Measurements from ENCODE around the gene WBP2. TPM values are rescaled to one million over a fixed set of nuclear protein-coding genes. Genes with fewer than 3 reads are reported as not detected.

Gene WBP2
- total and polyA plus RNA-seq, 2 of the 13 experiments (the other 11 are each of a cell fraction or from before 2014, with no cell fraction given) = 29.2 to 29.5 TPM

DNA sequence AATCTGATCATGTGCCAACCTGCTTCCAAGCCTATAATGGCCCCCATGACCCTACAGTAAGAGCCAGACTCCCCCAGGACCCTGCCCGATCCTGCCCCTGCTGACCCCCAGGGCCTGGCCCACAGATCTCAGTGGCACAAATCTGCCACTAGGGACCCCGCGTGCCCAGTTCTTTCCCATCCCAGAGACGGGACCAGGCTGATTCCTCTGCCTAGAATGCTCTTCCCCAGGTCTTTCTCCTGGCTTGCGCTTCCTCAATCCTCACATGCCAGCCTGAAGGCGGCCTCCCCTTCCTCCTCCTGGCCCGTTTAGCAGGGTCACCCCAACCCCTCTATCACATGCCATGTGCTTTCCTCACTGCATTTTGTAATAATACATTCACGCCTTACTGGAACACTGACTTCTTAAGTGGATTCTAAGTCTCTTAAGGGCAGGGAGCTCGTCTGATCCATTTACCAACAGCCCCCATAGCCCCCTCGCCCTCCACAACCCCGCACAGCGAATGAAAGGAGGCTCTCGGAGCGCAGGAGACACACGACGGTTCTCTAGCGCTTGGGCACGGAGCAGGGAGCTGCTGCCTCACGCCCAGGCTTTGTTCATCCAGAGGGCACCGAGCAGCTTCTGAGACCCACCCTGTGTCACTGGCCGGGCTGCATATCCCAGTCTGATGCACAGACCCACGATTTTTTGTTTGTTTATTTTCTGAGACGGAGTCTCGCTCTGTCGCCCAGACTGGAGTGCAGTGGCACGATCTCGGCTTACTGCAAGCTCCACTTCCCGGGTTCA, 40.4 kb upstream of the WBP2 start (continued):
- no peak for TF ChIP-seq HMG20A (CRISPR knock-in tag; IDR thresholded peaks at IDR 0.05; ENCODE audit: borderline replicate concordance)
- no peak for TF ChIP-seq CCDC6 (CRISPR knock-in tag; IDR thresholded peaks at IDR 0.05)
- TF ChIP-seq PITX1 (CRISPR knock-in tag; IDR thresholded peaks at IDR 0.05) = peak; percentile 47; the same call in 1 of the 2 replicates
- 0 out of 2 replicates have a peak, but pooled peaks have one; percentile 17 for TF ChIP-seq SRY (CRISPR knock-in tag; IDR thresholded peaks at IDR 0.05)
- TF ChIP-seq MAZ (IDR thresholded peaks at IDR 0.05; ENCODE audit: borderline replicate concordance, low read depth, low read length) = 0 out of 2 replicates have a peak, but pooled peaks have one; percentile 27
- TF ChIP-seq MAZ (CRISPR knock-in tag; IDR thresholded peaks at IDR 0.05; ENCODE audit: low read depth) = no peak
- TF ChIP-seq, protein P1, sequence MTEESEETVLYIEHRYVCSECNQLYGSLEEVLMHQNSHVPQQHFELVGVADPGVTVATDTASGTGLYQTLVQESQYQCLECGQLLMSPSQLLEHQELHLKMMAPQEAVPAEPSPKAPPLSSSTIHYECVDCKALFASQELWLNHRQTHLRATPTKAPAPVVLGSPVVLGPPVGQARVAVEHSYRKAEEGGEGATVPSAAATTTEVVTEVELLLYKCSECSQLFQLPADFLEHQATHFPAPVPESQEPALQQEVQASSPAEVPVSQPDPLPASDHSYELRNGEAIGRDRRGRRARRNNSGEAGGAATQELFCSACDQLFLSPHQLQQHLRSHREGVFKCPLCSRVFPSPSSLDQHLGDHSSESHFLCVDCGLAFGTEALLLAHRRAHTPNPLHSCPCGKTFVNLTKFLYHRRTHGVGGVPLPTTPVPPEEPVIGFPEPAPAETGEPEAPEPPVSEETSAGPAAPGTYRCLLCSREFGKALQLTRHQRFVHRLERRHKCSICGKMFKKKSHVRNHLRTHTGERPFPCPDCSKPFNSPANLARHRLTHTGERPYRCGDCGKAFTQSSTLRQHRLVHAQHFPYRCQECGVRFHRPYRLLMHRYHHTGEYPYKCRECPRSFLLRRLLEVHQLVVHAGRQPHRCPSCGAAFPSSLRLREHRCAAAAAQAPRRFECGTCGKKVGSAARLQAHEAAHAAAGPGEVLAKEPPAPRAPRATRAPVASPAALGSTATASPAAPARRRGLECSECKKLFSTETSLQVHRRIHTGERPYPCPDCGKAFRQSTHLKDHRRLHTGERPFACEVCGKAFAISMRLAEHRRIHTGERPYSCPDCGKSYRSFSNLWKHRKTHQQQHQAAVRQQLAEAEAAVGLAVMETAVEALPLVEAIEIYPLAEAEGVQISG (CRISPR knock-in tag; IDR thresholded peaks at IDR 0.05) = peak; percentile 4; the same call in 1 of the 2 replicates
- TF ChIP-seq, protein P2, sequence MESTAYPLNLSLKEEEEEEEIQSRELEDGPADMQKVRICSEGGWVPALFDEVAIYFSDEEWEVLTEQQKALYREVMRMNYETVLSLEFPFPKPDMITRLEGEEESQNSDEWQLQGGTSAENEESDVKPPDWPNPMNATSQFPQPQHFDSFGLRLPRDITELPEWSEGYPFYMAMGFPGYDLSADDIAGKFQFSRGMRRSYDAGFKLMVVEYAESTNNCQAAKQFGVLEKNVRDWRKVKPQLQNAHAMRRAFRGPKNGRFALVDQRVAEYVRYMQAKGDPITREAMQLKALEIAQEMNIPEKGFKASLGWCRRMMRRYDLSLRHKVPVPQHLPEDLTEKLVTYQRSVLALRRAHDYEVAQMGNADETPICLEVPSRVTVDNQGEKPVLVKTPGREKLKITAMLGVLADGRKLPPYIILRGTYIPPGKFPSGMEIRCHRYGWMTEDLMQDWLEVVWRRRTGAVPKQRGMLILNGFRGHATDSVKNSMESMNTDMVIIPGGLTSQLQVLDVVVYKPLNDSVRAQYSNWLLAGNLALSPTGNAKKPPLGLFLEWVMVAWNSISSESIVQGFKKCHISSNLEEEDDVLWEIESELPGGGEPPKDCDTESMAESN (CRISPR knock-in tag; conservative IDR thresholded peaks at IDR 0.05) = peak; percentile 46
- peak; percentile 99 for TF ChIP-seq ZNF441 (CRISPR knock-in tag; IDR thresholded peaks at IDR 0.05; ENCODE audit: borderline replicate concordance)
- TF ChIP-seq FOXJ3 (CRISPR knock-in tag; IDR thresholded peaks at IDR 0.05; ENCODE audit: borderline replicate concordance) = peak; percentile 53; the same call in 1 of the 2 replicates
- TF ChIP-seq, protein P3, sequence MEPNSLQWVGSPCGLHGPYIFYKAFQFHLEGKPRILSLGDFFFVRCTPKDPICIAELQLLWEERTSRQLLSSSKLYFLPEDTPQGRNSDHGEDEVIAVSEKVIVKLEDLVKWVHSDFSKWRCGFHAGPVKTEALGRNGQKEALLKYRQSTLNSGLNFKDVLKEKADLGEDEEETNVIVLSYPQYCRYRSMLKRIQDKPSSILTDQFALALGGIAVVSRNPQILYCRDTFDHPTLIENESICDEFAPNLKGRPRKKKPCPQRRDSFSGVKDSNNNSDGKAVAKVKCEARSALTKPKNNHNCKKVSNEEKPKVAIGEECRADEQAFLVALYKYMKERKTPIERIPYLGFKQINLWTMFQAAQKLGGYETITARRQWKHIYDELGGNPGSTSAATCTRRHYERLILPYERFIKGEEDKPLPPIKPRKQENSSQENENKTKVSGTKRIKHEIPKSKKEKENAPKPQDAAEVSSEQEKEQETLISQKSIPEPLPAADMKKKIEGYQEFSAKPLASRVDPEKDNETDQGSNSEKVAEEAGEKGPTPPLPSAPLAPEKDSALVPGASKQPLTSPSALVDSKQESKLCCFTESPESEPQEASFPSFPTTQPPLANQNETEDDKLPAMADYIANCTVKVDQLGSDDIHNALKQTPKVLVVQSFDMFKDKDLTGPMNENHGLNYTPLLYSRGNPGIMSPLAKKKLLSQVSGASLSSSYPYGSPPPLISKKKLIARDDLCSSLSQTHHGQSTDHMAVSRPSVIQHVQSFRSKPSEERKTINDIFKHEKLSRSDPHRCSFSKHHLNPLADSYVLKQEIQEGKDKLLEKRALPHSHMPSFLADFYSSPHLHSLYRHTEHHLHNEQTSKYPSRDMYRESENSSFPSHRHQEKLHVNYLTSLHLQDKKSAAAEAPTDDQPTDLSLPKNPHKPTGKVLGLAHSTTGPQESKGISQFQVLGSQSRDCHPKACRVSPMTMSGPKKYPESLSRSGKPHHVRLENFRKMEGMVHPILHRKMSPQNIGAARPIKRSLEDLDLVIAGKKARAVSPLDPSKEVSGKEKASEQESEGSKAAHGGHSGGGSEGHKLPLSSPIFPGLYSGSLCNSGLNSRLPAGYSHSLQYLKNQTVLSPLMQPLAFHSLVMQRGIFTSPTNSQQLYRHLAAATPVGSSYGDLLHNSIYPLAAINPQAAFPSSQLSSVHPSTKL (CRISPR knock-in tag; IDR thresholded peaks at IDR 0.05) = no peak; the same call in 1 of the 2 replicates
- 0 out of 2 replicates have a peak, but pooled peaks have one; percentile 9 for TF ChIP-seq ZBTB38 (CRISPR knock-in tag; IDR thresholded peaks at IDR 0.05)
- TF ChIP-seq ZNF598 (CRISPR knock-in tag; IDR thresholded peaks at IDR 0.05; ENCODE audit: borderline replicate concordance) = no peak
- TF ChIP-seq, protein P4, sequence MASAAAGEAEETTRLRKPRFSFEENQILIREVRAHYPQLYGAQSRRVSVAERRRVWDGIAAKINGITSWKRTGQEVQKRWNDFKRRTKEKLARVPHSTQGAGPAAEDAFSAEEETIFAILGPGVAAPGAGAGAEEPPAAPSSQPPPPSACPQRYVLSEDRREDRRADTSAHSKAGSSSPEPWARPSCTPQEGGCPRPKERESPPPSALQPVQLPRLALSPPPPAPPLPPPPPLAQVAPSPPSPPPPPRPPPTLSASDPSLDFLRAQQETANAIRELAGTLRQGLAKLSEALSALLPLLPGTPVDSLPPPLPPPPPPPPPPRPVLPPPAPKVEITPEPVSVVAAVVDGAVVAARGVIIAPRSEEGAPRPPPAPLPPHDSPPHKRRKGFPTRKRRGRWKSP (CRISPR knock-in tag; IDR thresholded peaks at IDR 0.05) = peak; percentile 19; the same call in 1 of the 2 replicates
- peak; percentile 14; the same call in 1 of the 2 replicates for TF ChIP-seq ZNF501 (CRISPR knock-in tag; IDR thresholded peaks at IDR 0.05)
- TF ChIP-seq, protein P5, sequence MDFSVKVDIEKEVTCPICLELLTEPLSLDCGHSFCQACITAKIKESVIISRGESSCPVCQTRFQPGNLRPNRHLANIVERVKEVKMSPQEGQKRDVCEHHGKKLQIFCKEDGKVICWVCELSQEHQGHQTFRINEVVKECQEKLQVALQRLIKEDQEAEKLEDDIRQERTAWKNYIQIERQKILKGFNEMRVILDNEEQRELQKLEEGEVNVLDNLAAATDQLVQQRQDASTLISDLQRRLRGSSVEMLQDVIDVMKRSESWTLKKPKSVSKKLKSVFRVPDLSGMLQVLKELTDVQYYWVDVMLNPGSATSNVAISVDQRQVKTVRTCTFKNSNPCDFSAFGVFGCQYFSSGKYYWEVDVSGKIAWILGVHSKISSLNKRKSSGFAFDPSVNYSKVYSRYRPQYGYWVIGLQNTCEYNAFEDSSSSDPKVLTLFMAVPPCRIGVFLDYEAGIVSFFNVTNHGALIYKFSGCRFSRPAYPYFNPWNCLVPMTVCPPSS (IDR thresholded peaks at IDR 0.05) = no peak
- TF ChIP-seq POLR2A (IDR thresholded peaks at IDR 0.05; ENCODE audit: insufficient read depth in 1 of 2, low read depth in 2 of 2, low read length in 2 of 2) = 0 out of 4 replicates have a peak, but pooled peaks of 1 of the 2 experiments have one; percentile 3

Measured in HepG2 (cell line).